ENCODE measurements around the gene SAP30BP. TPM values are rescaled to one million over a fixed set of nuclear protein-coding genes. Genes with fewer than 3 reads are reported as not detected.

SAP30BP gene
- polyA plus RNA-seq, 2 of the 4 experiments (the other 2 are of a cell fraction) = 103 to 139 TPM

DNA sequence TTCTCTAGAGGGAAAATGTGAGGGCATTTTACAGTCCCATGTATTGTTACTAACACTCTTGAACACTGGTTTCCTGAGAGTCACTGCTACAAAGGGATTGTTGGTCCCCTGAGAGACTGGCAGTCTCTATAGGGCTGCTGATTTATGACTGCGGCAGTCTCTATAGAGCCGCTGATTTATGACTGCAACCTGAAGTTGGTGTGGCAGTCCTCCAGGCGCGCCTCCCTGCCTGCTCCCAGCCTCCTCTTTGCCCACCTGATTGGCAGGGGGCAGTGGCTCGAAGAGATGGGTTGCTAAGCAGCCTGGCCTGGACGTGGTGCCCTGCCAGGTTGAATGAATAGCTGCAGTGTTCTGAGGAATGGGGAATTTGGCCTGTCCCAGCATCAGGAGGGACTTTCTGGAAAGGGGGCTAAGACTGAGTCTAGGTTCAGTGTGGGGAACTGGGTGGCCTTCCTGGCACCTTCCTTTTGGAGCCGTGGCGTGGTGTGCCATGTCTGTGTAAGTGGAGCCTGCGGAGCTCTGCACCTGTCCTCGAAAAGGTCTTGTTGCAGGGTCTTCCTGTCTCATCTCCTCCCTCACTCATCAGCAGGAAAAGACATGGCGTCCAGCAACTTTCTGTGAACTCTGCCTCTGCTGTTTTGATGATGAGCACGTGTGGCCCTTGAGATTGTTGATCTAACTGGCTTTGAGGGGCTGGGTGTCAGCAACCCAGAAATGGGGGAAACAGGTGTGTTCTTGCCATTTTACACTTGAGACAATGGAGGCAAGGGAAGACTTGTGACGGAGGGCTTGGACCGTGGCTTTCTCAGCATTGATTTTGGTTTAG is 24.9 kb downstream of the SAP30BP start:
- 91% methylated on average over 14 of the region's 14 CpGs for whole genome bisulfite sequencing (ENCODE audit: missing lambda C conversion rate)
- DNase-seq (ENCODE audit: low read depth in 1 of 2, low spot score in 1 of 2) (no peak), ATAC-seq (no peak), FAIRE-seq (no peak)
- ChIA-PET CTCF (interaction anchor here (1.6 to 19.2 kb wide), 3 partner anchors 17 to 60 kb away, joined by 4 to 148 read pairs (median 36); partner anchors contain the start of gene SMIM5), POLR2A (interaction anchor here (2.0 kb wide), 1 partner anchor 14 kb away, joined by 10 read pairs; no protein-coding TSS in a partner anchor)
- H3K9me3 ChIP-seq = no peaks in the 10 kb centered on the region
- no peak for TF ChIP-seq HDAC2 (IDR thresholded peaks at IDR 0.05)
- TF ChIP-seq MAZ (IDR thresholded peaks at IDR 0.05; ENCODE audit: borderline replicate concordance, low read depth, low read length) = no peak
- TF ChIP-seq TP53 (CRISPR knock-in tag; IDR thresholded peaks at IDR 0.05) = no peak
- no peak for TF ChIP-seq SREBF2 (IDR thresholded peaks at IDR 0.05)
- H3K4me2 ChIP-seq = peak overlapping the region; percentile 73
- H3K4me1 ChIP-seq = peaks cover 99% of the 10 kb centered on the region
- H3K4me3 ChIP-seq = no peak overlapping the region
- peak overlapping the region; percentile 93 for H3K27ac ChIP-seq

DNA sequence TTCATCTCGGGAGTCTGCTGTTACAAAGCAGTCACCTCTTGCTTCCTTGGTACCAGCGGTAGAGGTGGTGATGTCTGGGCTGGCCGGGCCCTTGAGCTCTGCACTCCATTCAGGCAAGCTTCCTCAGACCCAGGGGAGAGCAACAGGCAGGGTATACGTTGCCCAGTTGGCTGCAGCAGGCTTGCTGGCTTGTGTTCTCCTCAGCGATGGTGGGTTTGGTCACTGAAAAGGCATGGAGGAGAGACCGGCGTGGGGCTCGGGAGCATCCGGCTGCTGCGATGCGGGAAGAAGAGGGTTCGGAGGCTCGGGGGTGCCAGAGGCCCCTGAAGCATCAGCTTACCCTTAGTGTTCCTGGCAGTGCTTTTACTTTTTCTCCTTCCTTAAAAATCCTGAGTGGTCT is 25.8 kb downstream of the SAP30BP start:
- FAIRE-seq = no peak
- WGBS (ENCODE audit: missing lambda C conversion rate) = 83% methylated on average over 13 of the region's 13 CpGs

DNA sequence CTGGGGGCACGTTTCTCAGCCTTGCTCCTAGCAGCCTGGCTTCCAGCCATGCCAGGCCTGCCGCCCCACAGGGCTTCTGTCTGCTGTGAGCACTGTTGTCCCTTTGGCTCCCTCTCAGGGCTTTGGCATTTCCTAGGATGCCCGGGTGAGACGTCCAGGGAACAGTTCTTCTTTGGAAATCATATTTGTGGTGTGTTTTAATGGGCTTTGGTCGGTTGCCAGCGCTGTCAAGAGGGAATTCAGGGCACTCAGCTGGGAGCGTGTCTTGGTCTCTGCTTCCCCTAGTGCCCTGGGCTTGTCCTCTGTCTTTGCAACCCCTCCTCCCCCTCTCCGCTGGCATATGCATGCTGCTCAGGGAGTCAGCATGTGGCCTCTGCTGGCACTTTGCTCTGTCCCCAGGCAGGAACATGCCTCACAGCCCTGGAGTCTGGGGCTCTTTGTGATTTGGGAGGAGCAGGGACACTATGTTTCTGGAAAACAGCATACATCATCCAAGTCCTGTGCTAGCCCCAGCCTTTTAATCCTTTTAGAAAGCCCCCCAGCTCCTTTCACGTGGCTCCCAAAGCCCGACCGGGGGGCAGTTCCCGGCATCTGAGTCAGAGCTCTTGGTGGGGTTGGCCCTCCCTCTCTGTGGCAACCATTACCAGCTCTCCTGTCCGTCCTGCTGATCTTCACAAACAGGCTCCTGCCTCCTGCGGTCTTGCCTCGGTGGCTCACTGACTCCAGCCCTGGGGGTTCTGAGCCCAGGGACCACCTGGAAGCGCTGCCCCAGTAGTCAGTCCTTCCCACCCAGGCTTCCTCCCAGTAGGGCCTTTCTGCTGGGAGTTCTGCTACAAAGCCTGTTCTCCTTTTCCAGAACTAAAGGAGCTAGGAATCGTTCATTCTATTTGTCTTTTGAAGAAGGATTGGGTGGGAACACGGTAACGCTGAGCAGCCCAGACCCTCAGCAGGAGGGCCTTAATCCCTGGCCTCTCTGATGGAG is 26.7 kb downstream of the SAP30BP start:
- peak; percentile 70 to 75 for ATAC-seq
- H3K4me2 ChIP-seq = peak overlapping the region; percentile 73
- CTCF ChIA-PET = interaction anchor here (0.6 to 19.2 kb wide), 8 partner anchors 18 to 92 kb away, joined by 3 to 148 read pairs (median 4); partner anchors contain the start of gene SMIM5
- peak; percentile 65 to 85 for DNase-seq (ENCODE audit: low read depth in 1 of 2, low spot score in 1 of 2)
- H3K9me3 ChIP-seq = no peaks in the 10 kb centered on the region
- no peak overlapping the region; the same call in 2 of the 3 replicates for H3K4me3 ChIP-seq
- POLR2A ChIA-PET = interaction anchor here (0.8 to 2.0 kb wide), 5 partner anchors 10 to 86 kb away, joined by 3 to 10 read pairs (median 4); partner anchors contain the start of gene RECQL5
- 24% methylated on average over 19 of the region's 19 CpGs for WGBS (ENCODE audit: missing lambda C conversion rate)
- peak overlapping the region; percentile 93 for H3K27ac ChIP-seq
- peak; percentile 93 for FAIRE-seq
- peaks cover 100% of the 10 kb centered on the region for H3K4me1 ChIP-seq
- no peak for TF ChIP-seq NFE2L2 (conservative IDR thresholded peaks at IDR 0.05; ENCODE audit: low read length)
- no peak for TF ChIP-seq SREBF2 (IDR thresholded peaks at IDR 0.05)
- peak; percentile 61; the same call in 1 of the 2 replicates for TF ChIP-seq GATA3 (IDR thresholded peaks at IDR 0.05; ENCODE audit: borderline replicate concordance)
- TF ChIP-seq, protein P1, sequence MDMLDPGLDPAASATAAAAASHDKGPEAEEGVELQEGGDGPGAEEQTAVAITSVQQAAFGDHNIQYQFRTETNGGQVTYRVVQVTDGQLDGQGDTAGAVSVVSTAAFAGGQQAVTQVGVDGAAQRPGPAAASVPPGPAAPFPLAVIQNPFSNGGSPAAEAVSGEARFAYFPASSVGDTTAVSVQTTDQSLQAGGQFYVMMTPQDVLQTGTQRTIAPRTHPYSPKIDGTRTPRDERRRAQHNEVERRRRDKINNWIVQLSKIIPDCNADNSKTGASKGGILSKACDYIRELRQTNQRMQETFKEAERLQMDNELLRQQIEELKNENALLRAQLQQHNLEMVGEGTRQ (IDR thresholded peaks at IDR 0.05) = no peak
- no peak for TF ChIP-seq CBX2 (IDR thresholded peaks at IDR 0.05; ENCODE audit: borderline replicate concordance, low read depth)
- TF ChIP-seq POLR2A (IDR thresholded peaks at IDR 0.05; ENCODE audit: low read length) = no peak
- TF ChIP-seq, protein P2, sequence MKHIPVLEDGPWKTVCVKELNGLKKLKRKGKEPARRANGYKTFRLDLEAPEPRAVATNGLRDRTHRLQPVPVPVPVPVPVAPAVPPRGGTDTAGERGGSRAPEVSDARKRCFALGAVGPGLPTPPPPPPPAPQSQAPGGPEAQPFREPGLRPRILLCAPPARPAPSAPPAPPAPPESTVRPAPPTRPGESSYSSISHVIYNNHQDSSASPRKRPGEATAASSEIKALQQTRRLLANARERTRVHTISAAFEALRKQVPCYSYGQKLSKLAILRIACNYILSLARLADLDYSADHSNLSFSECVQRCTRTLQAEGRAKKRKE (CRISPR knock-in tag; IDR thresholded peaks at IDR 0.05; ENCODE audit: low read depth) = 0 out of 2 replicates have a peak, but pooled peaks have one; percentile 53
- TF ChIP-seq, protein P3, sequence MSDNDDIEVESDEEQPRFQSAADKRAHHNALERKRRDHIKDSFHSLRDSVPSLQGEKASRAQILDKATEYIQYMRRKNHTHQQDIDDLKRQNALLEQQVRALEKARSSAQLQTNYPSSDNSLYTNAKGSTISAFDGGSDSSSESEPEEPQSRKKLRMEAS (IDR thresholded peaks at IDR 0.05) = peak; percentile 96
- no peak for TF ChIP-seq NR3C1 (IDR thresholded peaks at IDR 0.05)
- no peak for TF ChIP-seq NPAS2 (CRISPR knock-in tag; IDR thresholded peaks at IDR 0.05; ENCODE audit: borderline replicate concordance)
- peak; percentile 45; the same call in 2 of the 3 replicates for TF ChIP-seq SMC3 (IDR thresholded peaks at IDR 0.05)
- peak; percentile 92; the same call in 1 of the 2 replicates for TF ChIP-seq MYC (IDR thresholded peaks at IDR 0.05; ENCODE audit: borderline replicate concordance, low read length)
- TF ChIP-seq JUNB (IDR thresholded peaks at IDR 0.05) = 0 out of 2 replicates have a peak, but pooled peaks have one; percentile 13
- peak in 1 of 2 experiments; percentile 31; a peak in 1 of 4 replicates for TF ChIP-seq CEBPB (IDR thresholded peaks at IDR 0.05)
- peak; percentile 34 to 74; a peak in 3 of 5 replicates for TF ChIP-seq JUN (IDR thresholded peaks at IDR 0.05)
- TF ChIP-seq RARB (CRISPR knock-in tag; IDR thresholded peaks at IDR 0.05) = no peak
- TF ChIP-seq CHD4 (IDR thresholded peaks at IDR 0.05; ENCODE audit: borderline replicate concordance) = no peak
- TF ChIP-seq EP300 (IDR thresholded peaks at IDR 0.05) = peak in 1 of 2 experiments; percentile 40; a peak in 2 of 5 replicates
- no peak for TF ChIP-seq BHLHE40 (IDR thresholded peaks at IDR 0.05; ENCODE audit: low read depth, low read length)
- peak; percentile 36 to 54; a peak in 3 of 5 replicates for TF ChIP-seq RAD21 (conservative IDR thresholded peaks at IDR 0.05 in 1 of 2, IDR thresholded peaks at IDR 0.05 in 1 of 2)
- no peak for TF ChIP-seq PHF8 (IDR thresholded peaks at IDR 0.05; ENCODE audit: borderline replicate concordance, low read depth)
- TF ChIP-seq, protein P4, sequence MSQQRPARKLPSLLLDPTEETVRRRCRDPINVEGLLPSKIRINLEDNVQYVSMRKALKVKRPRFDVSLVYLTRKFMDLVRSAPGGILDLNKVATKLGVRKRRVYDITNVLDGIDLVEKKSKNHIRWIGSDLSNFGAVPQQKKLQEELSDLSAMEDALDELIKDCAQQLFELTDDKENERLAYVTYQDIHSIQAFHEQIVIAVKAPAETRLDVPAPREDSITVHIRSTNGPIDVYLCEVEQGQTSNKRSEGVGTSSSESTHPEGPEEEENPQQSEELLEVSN (IDR thresholded peaks at IDR 0.05; ENCODE audit: borderline replicate concordance, low read depth) = peak; percentile 79
- no peak for TF ChIP-seq CBX8 (IDR thresholded peaks at IDR 0.05)

More for the DNA sequence above, 25.8 kb downstream of the SAP30BP start:
- no peak for TF ChIP-seq GATA3 (IDR thresholded peaks at IDR 0.05; ENCODE audit: borderline replicate concordance)
- TF ChIP-seq MYC (IDR thresholded peaks at IDR 0.05; ENCODE audit: borderline replicate concordance, low read length) = no peak
- TF ChIP-seq, protein P3 (IDR thresholded peaks at IDR 0.05) = no peak
- H3K27ac ChIP-seq = peak overlapping the region; percentile 93
- ChIA-PET CTCF (interaction anchor here (0.6 to 19.2 kb wide), 6 partner anchors 18 to 207 kb away, joined by 3 to 148 read pairs (median 4); partner anchors contain the start of gene SMIM5), POLR2A (interaction anchor here (0.8 to 2.0 kb wide), 4 partner anchors 9 to 87 kb away, joined by 3 to 10 read pairs (median 4); partner anchors contain the start of gene RECQL5)
- ATAC-seq (peak; percentile 15 to 17; a peak in 3 of 6 replicates), DNase-seq (ENCODE audit: low read depth in 1 of 2, low spot score in 1 of 2) (no peak)
- H3K9me3 ChIP-seq = no peaks in the 10 kb centered on the region
- H3K4me2 ChIP-seq = peak overlapping the region; percentile 73
- peaks cover 100% of the 10 kb centered on the region for H3K4me1 ChIP-seq
- H3K4me3 ChIP-seq = no peak overlapping the region

Measured in A549 (cell line).